ENCODE results near the gene DCDC2B.

Gene DCDC2B

DNA sequence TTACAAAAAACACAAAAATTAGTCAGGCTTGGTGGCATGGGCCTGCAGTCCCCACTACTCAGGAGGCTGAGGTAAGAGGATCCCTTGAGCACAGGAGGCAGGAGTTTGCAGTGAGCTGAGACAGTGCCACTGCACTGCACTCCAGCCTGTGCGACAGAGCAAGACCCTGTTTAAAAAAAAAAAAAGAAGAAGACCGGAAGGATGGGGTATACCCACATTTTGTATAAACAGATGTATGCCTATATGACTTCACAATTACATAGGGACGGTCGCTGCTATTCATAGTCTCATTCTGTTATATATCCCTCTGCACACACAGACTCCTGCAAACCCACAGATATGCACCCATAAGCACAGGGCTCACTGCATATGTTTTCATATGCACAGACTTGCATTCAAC lies 54.9 kb downstream of the DCDC2B start:
- DNase-seq, result no peak
